HL-60/S4 treated with phorbol 12-myristate 13-acetate at 8.2 ng/mL for 4 days and 3 days (cell line): ENCODE measurements around the gene MCM9.
"Not testable (repeated sequence)": the region's sequence is repeated elsewhere in the genome, so short reads cannot be mapped to it uniquely, and the experiment has no call there.

Source experiments
- in situ Hi-C: fragments of 300-500 bp; cut with MboI; formaldehyde crosslinking; loops from 2 replicates; pipeline ENCODE4 v1.15.0; 2022; ENCODE audit warnings: low sequenced_read_pairs

MCM9 gene

GRCh38 chr6:118869350-118869749 lies 65.6 kb downstream of the MCM9 start:
- in situ Hi-C loops = no loop called here

DNA sequence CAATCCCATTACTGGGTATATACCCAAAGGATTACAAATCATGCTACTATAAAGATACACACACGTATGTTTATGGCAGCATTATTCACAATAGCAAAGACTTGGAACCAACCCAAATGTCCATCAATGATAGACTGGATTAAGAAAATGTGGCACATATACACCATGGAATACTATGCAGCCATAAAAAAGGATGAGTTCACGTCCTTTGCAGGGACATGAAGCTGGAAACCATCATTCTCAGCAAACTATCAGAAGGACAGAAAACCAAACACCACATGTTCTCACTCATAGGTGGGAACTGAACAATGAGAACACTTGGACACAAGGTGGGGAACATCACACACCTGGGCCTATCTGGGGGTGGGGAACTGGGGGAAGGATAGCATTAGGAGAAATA lies 66.1 kb downstream of the MCM9 start:
- in situ Hi-C loops = not testable (repeated sequence)

DNA sequence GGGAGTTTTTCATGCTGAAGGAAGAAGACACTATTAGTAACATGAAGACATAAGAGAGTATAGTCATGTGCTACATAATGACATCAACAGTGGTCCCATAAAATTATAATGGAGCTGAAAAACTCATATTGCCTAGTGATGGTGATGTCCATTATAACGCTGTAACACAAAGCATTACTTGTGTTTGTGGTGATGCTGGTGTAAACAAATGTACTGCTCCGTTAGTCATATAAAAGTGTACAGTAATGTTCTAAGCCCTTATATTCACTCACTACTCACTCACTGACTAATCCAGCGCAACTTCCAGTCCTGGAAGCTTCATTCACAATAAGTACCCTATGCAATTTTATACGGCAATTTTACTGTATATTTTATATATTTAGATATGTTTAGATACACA lies 67.8 kb downstream of the MCM9 start:
- in situ Hi-C loops = no loop called here

- in situ Hi-C loops = no loop called here
These were observed 69.9 kb downstream of the MCM9 start for GRCh38 chr6:118865100-118865391.

GRCh38 chr6:118864341-118865099 lies 70.4 kb downstream of the MCM9 start:
- in situ Hi-C loops = no loop called here

- in situ Hi-C loops = no loop called here
These were observed 72.5 kb downstream of the MCM9 start for GRCh38 chr6:118862443-118862842.

GRCh38 chr6:118860880-118861279 lies 74.1 kb downstream of the MCM9 start:
- in situ Hi-C loops = no loop called here

GRCh38 chr6:118860363-118860762 lies 74.6 kb downstream of the MCM9 start:
- in situ Hi-C loops = no loop called here

- in situ Hi-C loops = no loop called here
These were observed 75.4 kb downstream of the MCM9 start for GRCh38 chr6:118859517-118860064.

DNA sequence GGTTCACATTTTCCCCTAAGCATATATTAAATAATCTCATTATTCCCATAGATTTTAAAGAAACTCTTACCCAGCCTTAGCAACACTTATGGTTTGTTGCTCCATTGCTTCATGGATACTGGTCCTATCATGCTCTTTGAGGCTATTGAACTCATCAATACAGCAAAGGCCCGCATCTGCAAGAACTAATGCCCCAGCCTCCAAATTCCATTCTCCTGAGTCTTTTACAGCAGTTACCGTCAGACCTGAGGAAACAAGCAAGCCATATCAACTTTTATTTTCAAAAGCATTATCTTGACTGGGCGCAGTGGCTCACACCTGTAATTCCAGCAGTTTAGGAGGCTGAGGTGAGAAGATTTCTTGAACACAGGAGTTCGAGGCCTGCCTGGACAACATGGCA lies 78.7 kb downstream of the MCM9 start:
- in situ Hi-C loops = no loop called here

GRCh38 chr6:118853408-118853807 lies 81.6 kb downstream of the MCM9 start:
- in situ Hi-C loops = no loop called here

DNA sequence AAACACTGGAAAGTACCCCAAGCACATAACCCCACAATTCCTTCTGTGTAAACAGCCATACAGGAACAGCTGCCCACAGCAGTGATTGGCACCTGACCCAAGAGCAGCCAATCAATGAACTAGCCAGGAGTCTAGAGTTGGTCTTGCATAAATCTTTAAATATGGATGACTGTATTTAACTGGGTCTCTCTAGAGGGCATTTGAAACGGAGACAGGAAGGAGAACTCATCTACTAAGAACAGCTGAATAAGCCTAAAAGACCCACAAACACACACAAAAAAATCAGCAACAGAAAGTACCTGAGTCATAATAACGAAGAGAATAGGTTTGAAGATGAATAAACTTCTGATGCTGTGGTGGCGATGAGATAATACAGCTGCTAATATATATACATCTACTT lies 90.0 kb downstream of the MCM9 start:
- in situ Hi-C loops = no loop called here

- in situ Hi-C loops = no loop called here
These were observed 91.1 kb downstream of the MCM9 start for GRCh38 chr6:118843685-118844390.

- in situ Hi-C loops = no loop called here
These were observed 104.3 kb downstream of the MCM9 start for GRCh38 chr6:118830691-118831090.

DNA sequence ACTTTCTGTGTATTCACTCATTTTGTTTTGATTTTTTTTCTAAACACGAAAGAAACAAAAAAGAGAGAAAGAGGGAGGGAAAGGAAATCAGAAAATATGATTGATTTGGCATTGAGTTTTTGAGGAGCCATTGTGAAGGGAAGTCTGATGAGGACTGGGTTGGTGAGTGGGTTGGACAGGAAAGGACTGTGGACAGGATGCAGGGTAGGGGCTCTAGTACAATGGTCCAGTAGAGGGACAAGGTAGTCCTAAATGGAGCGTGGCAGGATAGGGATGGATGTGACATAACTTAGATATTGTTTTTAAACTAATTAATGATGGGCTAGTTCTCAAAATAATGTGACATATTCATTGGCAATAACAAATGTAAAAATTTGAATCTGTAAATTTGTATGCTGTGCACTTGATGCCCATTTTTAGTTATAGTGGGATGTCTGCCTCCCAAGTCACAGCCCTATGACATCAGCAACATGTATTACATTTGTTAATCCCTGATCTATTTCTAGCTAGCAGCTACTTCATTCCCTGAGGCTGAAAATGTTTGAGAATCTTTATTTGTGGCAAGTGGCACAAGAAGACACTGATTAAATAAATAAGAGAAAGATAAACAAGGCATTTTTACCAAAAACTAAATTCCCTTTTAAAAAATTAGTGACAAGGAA lies 105.0 kb downstream of the MCM9 start:
- in situ Hi-C loops = no loop called here

DNA sequence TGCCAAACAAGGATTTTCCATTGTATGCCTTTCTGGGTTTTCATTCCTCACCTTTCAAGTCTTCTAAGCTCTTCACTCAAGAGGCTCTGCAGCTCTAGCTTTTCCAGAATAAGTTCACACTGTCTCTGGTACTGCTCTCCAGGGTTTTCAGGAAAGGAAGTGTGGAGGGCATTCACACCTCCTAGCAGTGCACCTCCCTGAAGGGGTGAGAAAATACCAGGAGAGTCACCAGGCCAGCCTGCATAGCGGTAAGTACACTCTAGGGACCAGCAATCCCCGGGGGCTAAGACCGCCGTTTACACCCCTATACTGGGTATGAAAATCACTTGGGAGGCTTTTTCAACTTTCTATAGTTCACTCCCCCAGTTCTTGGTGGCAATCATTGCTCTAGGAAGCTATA lies 108.9 kb downstream of the MCM9 start:
- in situ Hi-C loops = no loop called here

DNA sequence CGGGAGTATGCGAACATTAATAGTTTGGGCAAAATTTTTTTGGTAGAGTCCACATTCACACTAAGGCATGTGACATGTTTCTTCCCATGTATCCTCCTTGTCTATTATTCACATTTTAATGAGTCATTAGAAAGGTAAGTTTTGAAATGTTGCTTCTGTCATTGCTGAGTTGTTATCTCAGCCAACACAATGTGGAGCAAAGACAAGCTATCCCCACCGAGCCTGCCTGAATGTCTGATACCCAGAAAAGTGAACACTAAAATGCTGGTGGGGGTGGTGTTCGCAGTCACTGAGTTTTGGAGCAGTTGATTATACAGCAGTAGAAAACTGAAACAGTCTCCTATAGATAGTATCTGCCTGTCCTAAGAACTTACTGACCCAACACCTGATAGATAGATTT lies 109.3 kb downstream of the MCM9 start:
- in situ Hi-C loops = no loop called here

- in situ Hi-C loops = no loop called here
These were observed 119.5 kb downstream of the MCM9 start for GRCh38 chr6:118815495-118815894.

DNA sequence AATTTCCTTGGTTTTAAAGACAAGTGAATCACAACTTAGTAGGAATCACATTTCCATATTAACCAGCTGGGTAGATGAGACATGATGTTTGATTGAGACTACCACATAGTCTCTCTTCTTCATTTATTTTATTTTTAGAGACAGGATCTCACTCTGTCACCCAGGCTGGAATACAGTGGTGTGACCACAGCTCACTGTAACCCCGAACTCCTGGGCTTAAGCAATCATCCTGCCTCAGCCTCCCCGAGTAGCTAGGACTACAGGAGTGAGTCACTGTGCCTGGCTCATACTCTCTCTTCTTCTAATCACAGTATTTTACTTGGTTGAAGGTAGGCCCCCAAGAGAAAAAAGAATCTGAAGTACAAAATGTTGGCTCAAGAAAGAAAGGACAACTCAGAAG lies 121.2 kb downstream of the MCM9 start:
- in situ Hi-C loops = no loop called here

- in situ Hi-C loops = no loop called here
These were observed 122.0 kb downstream of the MCM9 start for GRCh38 chr6:118812970-118813369.

GRCh38 chr6:118810420-118811027 lies 124.4 kb downstream of the MCM9 start:
- in situ Hi-C loops = no loop called here
